ENCODE data around the gene TCN1.

Gene TCN1

GRCh38 chr11:59807047-59807610 lies 59.2 kb downstream of the TCN1 start:
- no peak for FAIRE-seq

GRCh38 chr11:59804061-59804460 lies 62.2 kb downstream of the TCN1 start:
- FAIRE-seq = no peak

All from endometrium (tissue), 2 donors.